ENCODE results near the gene EPHA3. TPM values are rescaled to one million over a fixed set of nuclear protein-coding genes. Genes with fewer than 3 reads are reported as not detected.

Gene EPHA3
- polyA plus RNA-seq, 2 donors: 0.18 to 0.38 TPM

- Histone ChIP-seq H3K9me3 (ENCODE audit: control insufficient read depth in 2 of 2, insufficient read depth in 1 of 2, low read depth in 1 of 2, low read length in 1 of 2) (no peaks in the 10 kb centered on the region), H3K4me1 (ENCODE audit: control insufficient read depth in 2 of 2, insufficient read depth in 2 of 2, low read length in 1 of 2) (peaks cover 0 to 2% of the 10 kb centered on the region in 2 donors), H3K27ac (ENCODE audit: low read depth in 2 of 2, low read length in 1 of 2) (no peak overlapping the region), H3K36me3 (ENCODE audit: control insufficient read depth in 2 of 2, insufficient read depth in 2 of 2, low read length in 1 of 2) (no peaks in the 10 kb centered on the region), H3K27me3 (ENCODE audit: control insufficient read depth in 1 of 2, insufficient read depth in 2 of 2, low read length in 2 of 2) (no peaks in the 10 kb centered on the region), H3K4me3 (ENCODE audit: low read depth in 1 of 2, low read length in 2 of 2) (no peak overlapping the region)
These were observed 9.1 kb downstream of the EPHA3 start for GRCh38 chr3:89116476-89116875.

- H3K4me3 ChIP-seq (ENCODE audit: low read depth in 1 of 2, low read length in 2 of 2): no peak overlapping the region
- no peaks in the 10 kb centered on the region for H3K36me3 ChIP-seq (ENCODE audit: control insufficient read depth in 2 of 2, insufficient read depth in 2 of 2, low read length in 1 of 2)
- no peak overlapping the region for H3K27ac ChIP-seq (ENCODE audit: low read depth in 2 of 2, low read length in 1 of 2)
- 65 to 70% methylated on average over 2 of the region's 2 CpGs for WGBS, 2 donors
- H3K27me3 ChIP-seq (ENCODE audit: control insufficient read depth in 1 of 2, insufficient read depth in 2 of 2, low read length in 2 of 2): no peaks in the 10 kb centered on the region
- no peaks in the 10 kb centered on the region for H3K4me1 ChIP-seq (ENCODE audit: control insufficient read depth in 2 of 2, insufficient read depth in 2 of 2, low read length in 1 of 2)
- H3K9me3 ChIP-seq (ENCODE audit: control insufficient read depth in 2 of 2, insufficient read depth in 1 of 2, low read depth in 1 of 2, low read length in 1 of 2): no peaks in the 10 kb centered on the region
These were observed 30.6 kb downstream of the EPHA3 start for GRCh38 chr3:89138048-89138447.

- no peaks in the 10 kb centered on the region for H3K36me3 ChIP-seq (ENCODE audit: control insufficient read depth in 2 of 2, insufficient read depth in 2 of 2, low read length in 1 of 2)
- no peaks in the 10 kb centered on the region for H3K4me1 ChIP-seq (ENCODE audit: control insufficient read depth in 2 of 2, insufficient read depth in 2 of 2, low read length in 1 of 2)
- H3K27ac ChIP-seq (ENCODE audit: low read depth in 2 of 2, low read length in 1 of 2): no peak overlapping the region
- no peaks in the 10 kb centered on the region for H3K9me3 ChIP-seq (ENCODE audit: control insufficient read depth in 2 of 2, insufficient read depth in 1 of 2, low read depth in 1 of 2, low read length in 1 of 2)
- H3K4me3 ChIP-seq (ENCODE audit: low read depth in 1 of 2, low read length in 2 of 2): no peak overlapping the region
- 40 to 59% methylated on average over 3 of the region's 3 CpGs for WGBS, 2 donors
- H3K27me3 ChIP-seq (ENCODE audit: control insufficient read depth in 1 of 2, insufficient read depth in 2 of 2, low read length in 2 of 2): no peaks in the 10 kb centered on the region
These were observed 32.4 kb downstream of the EPHA3 start for GRCh38 chr3:89139870-89140269.

- no peaks in the 10 kb centered on the region for H3K4me1 ChIP-seq (ENCODE audit: control insufficient read depth in 2 of 2, insufficient read depth in 2 of 2, low read length in 1 of 2)
- WGBS, 2 donors: 77 to 81% methylated on average over 2 of the region's 2 CpGs
These were observed 36.7 kb downstream of the EPHA3 start for GRCh38 chr3:89144080-89144479.

GRCh38 chr3:89145995-89146394 is 38.6 kb downstream of the EPHA3 start:
- H3K4me1 ChIP-seq (ENCODE audit: control insufficient read depth in 2 of 2, insufficient read depth in 2 of 2, low read length in 1 of 2): no peaks in the 10 kb centered on the region
- H3K4me3 ChIP-seq (ENCODE audit: low read depth in 1 of 2, low read length in 2 of 2): no peak overlapping the region
- no peaks in the 10 kb centered on the region for H3K9me3 ChIP-seq (ENCODE audit: control insufficient read depth in 2 of 2, insufficient read depth in 1 of 2, low read depth in 1 of 2, low read length in 1 of 2)
- no peaks in the 10 kb centered on the region for H3K27me3 ChIP-seq (ENCODE audit: control insufficient read depth in 1 of 2, insufficient read depth in 2 of 2, low read length in 2 of 2)
- no peak overlapping the region for H3K27ac ChIP-seq (ENCODE audit: low read depth in 2 of 2, low read length in 1 of 2)
- H3K36me3 ChIP-seq (ENCODE audit: control insufficient read depth in 2 of 2, insufficient read depth in 2 of 2, low read length in 1 of 2): no peaks in the 10 kb centered on the region

More at GRCh38 chr3:89144080-89144479, 36.7 kb downstream of the EPHA3 start:
- no peaks in the 10 kb centered on the region for H3K27me3 ChIP-seq (ENCODE audit: control insufficient read depth in 1 of 2, insufficient read depth in 2 of 2, low read length in 2 of 2)
- no peak overlapping the region for H3K27ac ChIP-seq (ENCODE audit: low read depth in 2 of 2, low read length in 1 of 2)
- no peaks in the 10 kb centered on the region for H3K9me3 ChIP-seq (ENCODE audit: control insufficient read depth in 2 of 2, insufficient read depth in 1 of 2, low read depth in 1 of 2, low read length in 1 of 2)
- H3K36me3 ChIP-seq (ENCODE audit: control insufficient read depth in 2 of 2, insufficient read depth in 2 of 2, low read length in 1 of 2): no peaks in the 10 kb centered on the region
- no peak overlapping the region for H3K4me3 ChIP-seq (ENCODE audit: low read depth in 1 of 2, low read length in 2 of 2)

GRCh38 chr3:89154416-89154815 is 47.0 kb downstream of the EPHA3 start:
- Histone ChIP-seq H3K27ac (ENCODE audit: low read depth in 2 of 2, low read length in 1 of 2) (no peak overlapping the region), H3K36me3 (ENCODE audit: control insufficient read depth in 2 of 2, insufficient read depth in 2 of 2, low read length in 1 of 2) (no peaks in the 10 kb centered on the region), H3K4me1 (ENCODE audit: control insufficient read depth in 2 of 2, insufficient read depth in 2 of 2, low read length in 1 of 2) (no peaks in the 10 kb centered on the region), H3K9me3 (ENCODE audit: control insufficient read depth in 2 of 2, insufficient read depth in 1 of 2, low read depth in 1 of 2, low read length in 1 of 2) (no peaks in the 10 kb centered on the region), H3K4me3 (ENCODE audit: low read depth in 1 of 2, low read length in 2 of 2) (no peak overlapping the region), H3K27me3 (ENCODE audit: control insufficient read depth in 1 of 2, insufficient read depth in 2 of 2, low read length in 2 of 2) (no peaks in the 10 kb centered on the region)

GRCh38 chr3:89155811-89156210 is 48.4 kb downstream of the EPHA3 start:
- WGBS, 2 donors: 77 to 81% methylated on average over 6 of the region's 6 CpGs

GRCh38 chr3:89157575-89157974 is 50.2 kb downstream of the EPHA3 start:
- Histone ChIP-seq H3K4me3 (ENCODE audit: low read depth in 1 of 2, low read length in 2 of 2) (no peak overlapping the region), H3K27ac (ENCODE audit: low read depth in 2 of 2, low read length in 1 of 2) (no peak overlapping the region), H3K27me3 (ENCODE audit: control insufficient read depth in 1 of 2, insufficient read depth in 2 of 2, low read length in 2 of 2) (no peaks in the 10 kb centered on the region), H3K9me3 (ENCODE audit: control insufficient read depth in 2 of 2, insufficient read depth in 1 of 2, low read depth in 1 of 2, low read length in 1 of 2) (no peaks in the 10 kb centered on the region), H3K36me3 (ENCODE audit: control insufficient read depth in 2 of 2, insufficient read depth in 2 of 2, low read length in 1 of 2) (no peaks in the 10 kb centered on the region), H3K4me1 (ENCODE audit: control insufficient read depth in 2 of 2, insufficient read depth in 2 of 2, low read length in 1 of 2) (no peaks in the 10 kb centered on the region)
- WGBS, 2 donors: 87 to 89% methylated on average over 3 of the region's 3 CpGs

More at GRCh38 chr3:89155811-89156210, 48.4 kb downstream of the EPHA3 start:
- Histone ChIP-seq H3K27ac (ENCODE audit: low read depth in 2 of 2, low read length in 1 of 2) (no peak overlapping the region), H3K36me3 (ENCODE audit: control insufficient read depth in 2 of 2, insufficient read depth in 2 of 2, low read length in 1 of 2) (no peaks in the 10 kb centered on the region), H3K27me3 (ENCODE audit: control insufficient read depth in 1 of 2, insufficient read depth in 2 of 2, low read length in 2 of 2) (no peaks in the 10 kb centered on the region), H3K4me3 (ENCODE audit: low read depth in 1 of 2, low read length in 2 of 2) (no peak overlapping the region), H3K4me1 (ENCODE audit: control insufficient read depth in 2 of 2, insufficient read depth in 2 of 2, low read length in 1 of 2) (no peaks in the 10 kb centered on the region), H3K9me3 (ENCODE audit: control insufficient read depth in 2 of 2, insufficient read depth in 1 of 2, low read depth in 1 of 2, low read length in 1 of 2) (no peaks in the 10 kb centered on the region)

- Histone ChIP-seq H3K27me3 (ENCODE audit: control insufficient read depth in 1 of 2, insufficient read depth in 2 of 2, low read length in 2 of 2) (no peaks in the 10 kb centered on the region), H3K27ac (ENCODE audit: low read depth in 2 of 2, low read length in 1 of 2) (no peak overlapping the region), H3K9me3 (ENCODE audit: control insufficient read depth in 2 of 2, insufficient read depth in 1 of 2, low read depth in 1 of 2, low read length in 1 of 2) (no peaks in the 10 kb centered on the region), H3K4me3 (ENCODE audit: low read depth in 1 of 2, low read length in 2 of 2) (no peak overlapping the region), H3K4me1 (ENCODE audit: control insufficient read depth in 2 of 2, insufficient read depth in 2 of 2, low read length in 1 of 2) (no peaks in the 10 kb centered on the region), H3K36me3 (ENCODE audit: control insufficient read depth in 2 of 2, insufficient read depth in 2 of 2, low read length in 1 of 2) (no peaks in the 10 kb centered on the region)
- 94 to 95% methylated on average over 2 of the region's 2 CpGs for WGBS, 2 donors
These were observed 52.2 kb downstream of the EPHA3 start for GRCh38 chr3:89159605-89160004.

- Histone ChIP-seq H3K27ac (ENCODE audit: low read depth in 2 of 2, low read length in 1 of 2) (no peak overlapping the region), H3K27me3 (ENCODE audit: control insufficient read depth in 1 of 2, insufficient read depth in 2 of 2, low read length in 2 of 2) (no peaks in the 10 kb centered on the region), H3K9me3 (ENCODE audit: control insufficient read depth in 2 of 2, insufficient read depth in 1 of 2, low read depth in 1 of 2, low read length in 1 of 2) (no peaks in the 10 kb centered on the region), H3K4me3 (ENCODE audit: low read depth in 1 of 2, low read length in 2 of 2) (no peak overlapping the region), H3K4me1 (ENCODE audit: control insufficient read depth in 2 of 2, insufficient read depth in 2 of 2, low read length in 1 of 2) (no peaks in the 10 kb centered on the region), H3K36me3 (ENCODE audit: control insufficient read depth in 2 of 2, insufficient read depth in 2 of 2, low read length in 1 of 2) (no peaks in the 10 kb centered on the region)
These were observed 57.4 kb downstream of the EPHA3 start for GRCh38 chr3:89164774-89165173.

Measured in esophagus (tissue), 2 donors.